Measurements from ENCODE around the gene MACC1. TPM values are rescaled to one million over a fixed set of nuclear protein-coding genes. Genes with fewer than 3 reads are reported as not detected.

The MACC1 gene, protein sequence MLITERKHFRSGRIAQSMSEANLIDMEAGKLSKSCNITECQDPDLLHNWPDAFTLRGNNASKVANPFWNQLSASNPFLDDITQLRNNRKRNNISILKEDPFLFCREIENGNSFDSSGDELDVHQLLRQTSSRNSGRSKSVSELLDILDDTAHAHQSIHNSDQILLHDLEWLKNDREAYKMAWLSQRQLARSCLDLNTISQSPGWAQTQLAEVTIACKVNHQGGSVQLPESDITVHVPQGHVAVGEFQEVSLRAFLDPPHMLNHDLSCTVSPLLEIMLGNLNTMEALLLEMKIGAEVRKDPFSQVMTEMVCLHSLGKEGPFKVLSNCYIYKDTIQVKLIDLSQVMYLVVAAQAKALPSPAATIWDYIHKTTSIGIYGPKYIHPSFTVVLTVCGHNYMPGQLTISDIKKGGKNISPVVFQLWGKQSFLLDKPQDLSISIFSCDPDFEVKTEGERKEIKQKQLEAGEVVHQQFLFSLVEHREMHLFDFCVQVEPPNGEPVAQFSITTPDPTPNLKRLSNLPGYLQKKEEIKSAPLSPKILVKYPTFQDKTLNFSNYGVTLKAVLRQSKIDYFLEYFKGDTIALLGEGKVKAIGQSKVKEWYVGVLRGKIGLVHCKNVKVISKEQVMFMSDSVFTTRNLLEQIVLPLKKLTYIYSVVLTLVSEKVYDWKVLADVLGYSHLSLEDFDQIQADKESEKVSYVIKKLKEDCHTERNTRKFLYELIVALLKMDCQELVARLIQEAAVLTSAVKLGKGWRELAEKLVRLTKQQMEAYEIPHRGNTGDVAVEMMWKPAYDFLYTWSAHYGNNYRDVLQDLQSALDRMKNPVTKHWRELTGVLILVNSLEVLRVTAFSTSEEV
- total RNA-seq, result 12.4 and 33.2 TPM in 2 replicates

DNA sequence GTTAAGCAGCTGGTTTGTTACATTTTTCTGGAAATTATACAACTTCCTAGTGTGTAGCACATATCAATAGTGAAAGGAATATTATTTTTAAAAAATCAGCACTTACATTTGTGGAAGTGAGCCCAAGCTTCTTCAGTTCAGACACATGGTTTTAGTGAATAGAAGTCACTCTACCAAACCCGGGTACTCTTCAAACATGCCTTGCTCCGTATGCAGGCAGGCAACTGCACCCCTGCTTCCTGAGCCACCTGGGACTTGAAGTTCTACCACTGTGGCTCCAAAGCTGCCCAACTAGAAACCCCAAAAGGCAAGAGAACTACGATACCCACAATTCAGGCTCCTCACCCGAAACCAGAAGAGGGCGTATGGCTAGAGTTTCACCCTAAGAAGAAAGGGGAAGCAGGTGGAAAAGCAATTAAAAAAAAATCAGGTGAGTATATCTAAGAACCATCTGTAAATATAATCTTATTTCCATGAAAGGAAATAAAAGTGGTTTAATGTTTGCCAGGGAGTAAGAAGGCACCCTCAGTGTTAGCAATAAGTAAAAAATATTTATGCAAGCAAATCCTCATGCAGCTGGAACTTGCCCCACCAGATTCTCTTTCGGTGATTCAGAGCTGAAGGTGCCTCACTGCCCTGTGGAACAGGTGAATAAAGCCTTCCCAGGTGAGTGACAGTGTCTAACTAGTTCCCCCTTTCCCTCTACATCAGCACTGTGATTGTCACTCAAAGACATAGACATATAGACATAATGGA is at the start of gene MACC1:
MACC1 (minus strand) TSS at position 192 of the 756 bp plus-strand sequence. CDS start 55,522 bp downstream, outside the sequence.
- no peak for DNase-seq (ENCODE audit: low read depth)
- peak within 1 kb of the TSS; percentile 33 for H3K4me3 ChIP-seq (ENCODE audit: low read depth, low read length)
- TF ChIP-seq, protein P1, sequence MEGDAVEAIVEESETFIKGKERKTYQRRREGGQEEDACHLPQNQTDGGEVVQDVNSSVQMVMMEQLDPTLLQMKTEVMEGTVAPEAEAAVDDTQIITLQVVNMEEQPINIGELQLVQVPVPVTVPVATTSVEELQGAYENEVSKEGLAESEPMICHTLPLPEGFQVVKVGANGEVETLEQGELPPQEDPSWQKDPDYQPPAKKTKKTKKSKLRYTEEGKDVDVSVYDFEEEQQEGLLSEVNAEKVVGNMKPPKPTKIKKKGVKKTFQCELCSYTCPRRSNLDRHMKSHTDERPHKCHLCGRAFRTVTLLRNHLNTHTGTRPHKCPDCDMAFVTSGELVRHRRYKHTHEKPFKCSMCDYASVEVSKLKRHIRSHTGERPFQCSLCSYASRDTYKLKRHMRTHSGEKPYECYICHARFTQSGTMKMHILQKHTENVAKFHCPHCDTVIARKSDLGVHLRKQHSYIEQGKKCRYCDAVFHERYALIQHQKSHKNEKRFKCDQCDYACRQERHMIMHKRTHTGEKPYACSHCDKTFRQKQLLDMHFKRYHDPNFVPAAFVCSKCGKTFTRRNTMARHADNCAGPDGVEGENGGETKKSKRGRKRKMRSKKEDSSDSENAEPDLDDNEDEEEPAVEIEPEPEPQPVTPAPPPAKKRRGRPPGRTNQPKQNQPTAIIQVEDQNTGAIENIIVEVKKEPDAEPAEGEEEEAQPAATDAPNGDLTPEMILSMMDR (conservative IDR thresholded peaks at IDR 0.05; ENCODE audit: low read depth, low read length), result peak; percentile 63

DNA sequence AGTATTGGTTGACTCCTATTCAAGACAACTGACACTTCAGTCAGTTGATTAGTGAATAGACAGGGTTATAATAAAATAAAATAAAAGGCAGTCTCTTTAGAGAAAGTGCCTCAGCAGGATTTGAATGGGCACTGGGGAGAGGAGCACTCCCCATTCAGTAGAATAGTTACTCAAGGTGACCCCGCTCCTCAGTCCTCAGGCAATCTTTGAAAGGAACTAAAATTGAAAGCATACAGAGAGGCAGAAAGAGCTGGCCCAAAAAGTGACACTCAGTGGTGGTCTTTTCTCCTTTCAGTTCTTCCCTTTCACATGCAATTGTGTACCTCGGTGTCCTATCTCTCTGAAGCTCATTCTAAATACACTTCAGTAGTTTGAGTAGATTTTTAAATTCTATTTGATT is 47.4 kb upstream of the MACC1 start:
- DNase-seq (ENCODE audit: low read depth), result no peak
- TF ChIP-seq, protein P1 (conservative IDR thresholded peaks at IDR 0.05; ENCODE audit: low read depth, low read length), result no peak
- H3K4me3 ChIP-seq (ENCODE audit: low read depth, low read length), result no peak overlapping the region

DNA sequence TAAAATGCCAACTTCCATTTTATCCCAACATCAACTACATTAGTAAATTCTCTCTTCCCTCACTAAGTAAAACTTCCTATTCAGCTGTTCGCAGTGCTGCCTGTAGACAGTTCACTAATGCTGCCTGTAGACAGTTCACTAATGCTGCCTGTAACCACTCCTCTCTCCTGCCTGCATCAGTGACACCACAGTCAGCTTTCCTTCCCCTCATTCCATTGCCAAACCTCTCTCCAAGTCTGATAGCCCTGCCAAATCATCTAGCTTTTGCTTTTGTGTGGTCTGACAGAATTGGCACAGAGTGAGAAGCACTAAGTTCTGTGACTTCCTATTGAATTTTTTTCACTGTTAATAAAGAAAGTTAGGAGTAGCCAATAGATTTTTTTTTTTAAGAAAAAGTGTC is 43.0 kb upstream of the MACC1 start:
- TF ChIP-seq, protein P1 (conservative IDR thresholded peaks at IDR 0.05; ENCODE audit: low read depth, low read length), result no peak
- no peak for DNase-seq (ENCODE audit: low read depth)
- no peak overlapping the region for H3K4me3 ChIP-seq (ENCODE audit: low read depth, low read length)

DNA sequence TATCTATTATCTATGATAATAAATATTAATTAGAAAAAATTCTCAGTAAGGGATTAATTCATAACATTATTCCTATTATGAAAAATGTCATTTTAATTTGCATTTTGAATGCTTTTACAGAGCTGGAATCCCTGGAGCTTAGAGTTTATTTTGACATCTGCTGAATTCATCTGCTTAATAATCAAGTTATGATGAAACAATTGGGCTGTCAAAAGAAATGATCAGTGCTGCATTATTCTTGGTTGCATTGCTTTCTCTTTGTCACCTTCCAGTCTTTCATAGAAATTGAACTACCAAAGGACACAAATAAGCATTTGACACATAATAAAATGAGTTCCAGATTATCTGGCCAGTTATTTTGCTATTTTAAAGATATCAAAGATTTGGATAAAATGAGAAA is 40.0 kb upstream of the MACC1 start:
- TF ChIP-seq, protein P1 (conservative IDR thresholded peaks at IDR 0.05; ENCODE audit: low read depth, low read length), result no peak
- H3K4me3 ChIP-seq (ENCODE audit: low read depth, low read length), result no peak overlapping the region
- no peak for DNase-seq (ENCODE audit: low read depth)

DNA sequence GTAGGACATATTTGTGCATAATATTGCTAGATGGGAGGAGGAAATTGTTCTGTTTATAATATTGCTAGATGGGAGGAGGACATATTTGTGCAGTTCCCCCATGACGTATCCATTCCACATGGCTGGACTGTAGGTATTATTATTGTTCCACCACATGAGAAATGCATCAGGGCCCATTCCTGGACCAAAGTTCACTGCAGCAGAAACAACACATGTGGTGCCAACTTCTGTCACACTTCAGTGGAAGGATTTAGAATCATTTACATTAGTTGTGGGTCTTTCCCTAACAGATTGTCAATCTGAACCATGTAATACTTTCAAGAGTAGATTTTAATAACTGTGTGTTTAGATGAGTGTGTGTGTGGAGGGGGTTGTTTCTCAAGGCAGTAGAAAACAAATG is 32.7 kb upstream of the MACC1 start:
- H3K4me3 ChIP-seq (ENCODE audit: low read depth, low read length), result no peak overlapping the region
- TF ChIP-seq, protein P1 (conservative IDR thresholded peaks at IDR 0.05; ENCODE audit: low read depth, low read length), result no peak
- peak; percentile 100 for DNase-seq (ENCODE audit: low read depth)

DNA sequence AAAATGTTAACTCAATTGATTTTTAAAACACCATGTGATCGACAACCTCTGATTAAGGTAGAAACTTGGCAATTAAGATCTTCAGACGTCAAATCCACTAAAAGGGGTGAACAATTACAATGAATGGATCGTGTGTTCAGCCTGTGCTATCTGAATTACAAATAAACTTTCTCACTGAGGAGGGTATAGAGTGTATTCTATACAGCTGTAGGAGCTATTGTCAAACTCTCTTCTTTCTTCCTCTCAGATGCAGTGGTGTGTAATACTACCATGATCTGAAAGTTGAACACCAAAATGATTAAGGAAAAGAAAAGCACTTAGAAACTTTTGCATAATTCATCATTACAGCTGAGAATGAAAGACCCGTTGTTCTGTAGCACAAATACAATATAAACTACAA is 32.2 kb upstream of the MACC1 start:
- no peak overlapping the region for H3K4me3 ChIP-seq (ENCODE audit: low read depth, low read length)
- DNase-seq (ENCODE audit: low read depth), result no peak
- TF ChIP-seq, protein P1 (conservative IDR thresholded peaks at IDR 0.05; ENCODE audit: low read depth, low read length), result no peak

Data from epithelial cell of proximal tubule (primary cell).